Measurements from ENCODE around the gene TTLL12. TPM values are rescaled to one million over a fixed set of nuclear protein-coding genes. Genes with fewer than 3 reads are reported as not detected.

The TTLL12 gene
- 5.7 and 9.0 TPM in 2 replicates for polyA plus RNA-seq (2011; rRNA removed)
- 6.1 and 10.0 TPM in 2 replicates for polyA minus RNA-seq (2011; rRNA and poly(A)+ RNA removed)

GRCh38 chr22:43186272-43187170, at the start of gene TTLL12:
Gene TTLL12 (minus strand): TSS chr22:43187134. CDS start chr22:43187069, 65 bp downstream.
- DNase-seq (ENCODE audit: low read depth, low spot score): no peak
- CTCF ChIA-PET: interaction anchor here (0.6 to 1.4 kb wide), 5 partner anchors 10 to 1601 kb away, joined by 3 to 15 read pairs (median 6); no protein-coding TSS in a partner anchor
- POLR2A ChIA-PET: interaction anchor here (0.7 kb wide), 1 partner anchor 10 kb away, joined by 4 read pairs; no protein-coding TSS in a partner anchor
- Histone ChIP-seq H3K27ac (ENCODE audit: low read depth, low read length) (peak within 1 kb of the TSS; percentile 93), H3K9me3 (ENCODE audit: control insufficient read depth, insufficient read depth, low read length) (no peaks in the 10 kb centered on the region; the same call in none of the 2 replicates), H3K4me3 (ENCODE audit: low read depth, low read length) (peak within 1 kb of the TSS; percentile 74), H3K27me3 (ENCODE audit: control insufficient read depth, insufficient read depth, low read length) (peaks cover 8% of the 10 kb centered on the region)
- TF ChIP-seq, protein P1, sequence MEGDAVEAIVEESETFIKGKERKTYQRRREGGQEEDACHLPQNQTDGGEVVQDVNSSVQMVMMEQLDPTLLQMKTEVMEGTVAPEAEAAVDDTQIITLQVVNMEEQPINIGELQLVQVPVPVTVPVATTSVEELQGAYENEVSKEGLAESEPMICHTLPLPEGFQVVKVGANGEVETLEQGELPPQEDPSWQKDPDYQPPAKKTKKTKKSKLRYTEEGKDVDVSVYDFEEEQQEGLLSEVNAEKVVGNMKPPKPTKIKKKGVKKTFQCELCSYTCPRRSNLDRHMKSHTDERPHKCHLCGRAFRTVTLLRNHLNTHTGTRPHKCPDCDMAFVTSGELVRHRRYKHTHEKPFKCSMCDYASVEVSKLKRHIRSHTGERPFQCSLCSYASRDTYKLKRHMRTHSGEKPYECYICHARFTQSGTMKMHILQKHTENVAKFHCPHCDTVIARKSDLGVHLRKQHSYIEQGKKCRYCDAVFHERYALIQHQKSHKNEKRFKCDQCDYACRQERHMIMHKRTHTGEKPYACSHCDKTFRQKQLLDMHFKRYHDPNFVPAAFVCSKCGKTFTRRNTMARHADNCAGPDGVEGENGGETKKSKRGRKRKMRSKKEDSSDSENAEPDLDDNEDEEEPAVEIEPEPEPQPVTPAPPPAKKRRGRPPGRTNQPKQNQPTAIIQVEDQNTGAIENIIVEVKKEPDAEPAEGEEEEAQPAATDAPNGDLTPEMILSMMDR (IDR thresholded peaks at IDR 0.05; ENCODE audit: low read depth, low read length): no peak

DNA sequence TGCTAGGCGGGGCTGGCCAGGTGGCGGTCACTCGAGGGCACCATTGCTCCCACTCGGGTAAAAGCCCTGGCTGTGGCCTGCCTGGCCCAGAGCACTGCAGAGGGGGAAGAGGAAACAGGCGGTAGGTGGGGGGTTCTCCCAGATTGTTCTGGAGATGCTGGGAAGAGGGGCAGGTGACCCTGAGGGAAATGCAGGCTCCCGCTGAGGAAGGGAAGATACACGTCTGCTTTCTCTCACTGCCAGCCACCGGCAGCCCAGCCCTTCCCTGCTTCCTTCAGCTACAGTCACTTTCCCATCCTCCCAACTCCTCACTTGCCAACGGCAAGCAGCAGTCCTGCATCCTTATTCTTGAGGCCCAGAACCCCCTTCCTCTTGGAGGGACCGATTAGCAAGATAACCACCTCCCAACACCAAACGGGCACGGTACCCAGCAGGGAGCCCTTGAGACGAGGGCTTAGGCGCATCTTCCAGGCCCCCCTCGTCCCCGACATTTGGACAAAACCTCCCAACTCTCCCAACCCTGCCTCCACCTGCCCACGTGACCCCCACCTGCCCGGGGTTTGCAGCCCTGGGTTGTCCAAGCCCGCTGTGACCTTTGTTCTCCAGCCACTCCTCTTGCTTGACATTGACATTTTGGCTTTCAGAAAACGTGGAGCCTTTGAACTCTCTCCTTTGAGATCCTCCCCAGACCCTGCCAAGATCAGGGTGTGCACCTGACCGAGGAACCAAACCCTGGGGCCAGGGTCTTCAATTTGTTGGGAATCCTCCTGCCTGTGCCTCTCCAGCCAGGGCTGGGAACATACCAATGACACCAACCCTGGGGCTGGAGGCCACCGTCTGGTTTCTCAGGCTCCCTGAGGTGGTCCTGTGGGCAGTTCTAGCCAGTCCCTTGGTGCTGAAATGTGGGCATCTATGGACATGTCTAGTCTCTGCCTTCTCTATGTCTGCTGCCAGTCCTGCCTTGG, 48.8 kb upstream of the TTLL12 start:
- TF ChIP-seq, protein P1 (IDR thresholded peaks at IDR 0.05; ENCODE audit: low read depth, low read length): no peak
- H3K4me3 ChIP-seq (ENCODE audit: low read depth, low read length): no peak overlapping the region
- POLR2A ChIA-PET: no interaction called here
- H3K27ac ChIP-seq (ENCODE audit: low read depth, low read length): no peak overlapping the region
- no peaks in the 10 kb centered on the region; the same call in 1 of the 2 replicates for H3K9me3 ChIP-seq (ENCODE audit: control insufficient read depth, insufficient read depth, low read length)
- no peak for DNase-seq (ENCODE audit: low read depth, low spot score)
- peaks cover 60% of the 10 kb centered on the region for H3K27me3 ChIP-seq (ENCODE audit: control insufficient read depth, insufficient read depth, low read length)
- CTCF ChIA-PET: no interaction called here

DNA sequence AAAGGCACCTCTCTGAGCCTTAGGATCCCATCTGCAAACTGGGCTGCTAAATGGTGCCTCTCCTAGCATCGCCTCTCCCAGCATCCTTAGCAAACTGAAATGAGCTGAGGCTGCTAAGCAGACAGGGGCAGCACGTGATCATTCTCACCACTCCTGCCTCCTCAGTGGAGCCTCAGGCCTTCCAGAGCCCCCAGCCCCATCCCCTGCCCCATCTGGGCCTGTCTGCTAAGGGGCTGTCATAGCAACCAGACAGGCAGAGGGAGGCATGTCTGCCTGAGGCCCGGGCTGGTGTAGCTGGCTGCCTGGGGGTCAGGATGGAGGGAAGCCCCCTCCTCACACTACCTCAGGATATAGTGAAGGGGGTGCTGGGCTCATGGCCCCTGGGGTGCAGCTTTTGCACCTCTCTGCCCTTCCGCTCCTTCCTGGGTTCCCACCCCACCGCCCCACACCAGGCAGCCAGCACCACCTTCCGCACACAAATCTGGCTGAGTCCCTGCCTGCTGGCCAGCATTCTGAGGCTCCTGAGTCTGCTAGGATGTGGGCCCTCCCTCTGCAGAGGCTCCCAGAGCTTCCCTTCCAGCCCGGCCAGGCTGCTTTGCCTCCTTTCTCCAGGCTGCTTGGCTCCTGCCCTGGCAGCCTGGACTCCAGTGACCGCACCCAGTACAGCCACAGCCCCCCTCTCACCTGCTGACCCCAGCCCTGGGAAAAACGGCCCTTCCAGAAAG, 47.5 kb upstream of the TTLL12 start:
- ChIA-PET CTCF (no interaction called here), POLR2A (no interaction called here)
- Histone ChIP-seq H3K9me3 (ENCODE audit: control insufficient read depth, insufficient read depth, low read length) (no peaks in the 10 kb centered on the region; the same call in 1 of the 2 replicates), H3K27me3 (ENCODE audit: control insufficient read depth, insufficient read depth, low read length) (peaks cover 52% of the 10 kb centered on the region), H3K27ac (ENCODE audit: low read depth, low read length) (no peak overlapping the region), H3K4me3 (ENCODE audit: low read depth, low read length) (no peak overlapping the region)
- no peak for DNase-seq (ENCODE audit: low read depth, low spot score)
- TF ChIP-seq, protein P1 (IDR thresholded peaks at IDR 0.05; ENCODE audit: low read depth, low read length): no peak

- Histone ChIP-seq H3K9me3 (ENCODE audit: control insufficient read depth, insufficient read depth, low read length) (no peaks in the 10 kb centered on the region; the same call in 1 of the 2 replicates), H3K27me3 (ENCODE audit: control insufficient read depth, insufficient read depth, low read length) (peaks cover 43% of the 10 kb centered on the region), H3K4me3 (ENCODE audit: low read depth, low read length) (no peak overlapping the region), H3K27ac (ENCODE audit: low read depth, low read length) (no peak overlapping the region)
- TF ChIP-seq, protein P1 (IDR thresholded peaks at IDR 0.05; ENCODE audit: low read depth, low read length): no peak
- DNase-seq (ENCODE audit: low read depth, low spot score): no peak
- CTCF ChIA-PET: interaction anchor here (2.3 kb wide), 1 partner anchor 151 kb away, joined by 30 read pairs; no protein-coding TSS in a partner anchor
- POLR2A ChIA-PET: no interaction called here
These were observed 46.6 kb upstream of the TTLL12 start for GRCh38 chr22:43233529-43233928.

All from AG04450 (cell line).